Stimulated activated CD4-positive, alpha-beta T cell treated with anti-CD3 and anti-CD28 coated beads, Interleukin-2, amount 100 ng/mL, for 24 hours (primary cell): ENCODE results near the gene TEAD2.
"Not testable (repeated sequence)": the region's sequence is repeated elsewhere in the genome, so short reads cannot be mapped to it uniquely, and the experiment has no call there.

Experiments
- DNase-seq, 2 donors: peaks; one replicate each; pipeline ENCODE4 v3.0.0-alpha.2; 2020

Gene TEAD2

DNA sequence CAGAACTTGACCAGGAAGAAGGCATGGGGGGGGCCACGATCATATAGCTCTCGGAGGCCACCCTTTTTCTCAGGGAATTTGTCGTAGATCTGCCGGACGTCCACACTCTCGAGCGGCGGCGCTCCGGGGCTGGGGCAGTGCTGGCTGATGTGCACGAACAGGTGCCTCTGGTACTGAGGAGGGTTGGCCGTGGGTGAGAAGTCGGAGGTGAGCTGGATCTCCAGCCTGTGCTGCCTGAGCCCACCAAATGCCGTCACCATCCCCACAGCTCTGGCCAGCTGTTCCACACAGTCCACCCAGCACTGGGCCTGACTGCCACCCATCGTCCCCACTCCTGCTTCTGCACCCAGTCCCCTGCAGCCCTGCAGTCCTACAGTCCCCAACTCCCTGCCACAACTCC is 15.0 kb downstream of the TEAD2 start:
- DNase-seq, result no peak

DNA sequence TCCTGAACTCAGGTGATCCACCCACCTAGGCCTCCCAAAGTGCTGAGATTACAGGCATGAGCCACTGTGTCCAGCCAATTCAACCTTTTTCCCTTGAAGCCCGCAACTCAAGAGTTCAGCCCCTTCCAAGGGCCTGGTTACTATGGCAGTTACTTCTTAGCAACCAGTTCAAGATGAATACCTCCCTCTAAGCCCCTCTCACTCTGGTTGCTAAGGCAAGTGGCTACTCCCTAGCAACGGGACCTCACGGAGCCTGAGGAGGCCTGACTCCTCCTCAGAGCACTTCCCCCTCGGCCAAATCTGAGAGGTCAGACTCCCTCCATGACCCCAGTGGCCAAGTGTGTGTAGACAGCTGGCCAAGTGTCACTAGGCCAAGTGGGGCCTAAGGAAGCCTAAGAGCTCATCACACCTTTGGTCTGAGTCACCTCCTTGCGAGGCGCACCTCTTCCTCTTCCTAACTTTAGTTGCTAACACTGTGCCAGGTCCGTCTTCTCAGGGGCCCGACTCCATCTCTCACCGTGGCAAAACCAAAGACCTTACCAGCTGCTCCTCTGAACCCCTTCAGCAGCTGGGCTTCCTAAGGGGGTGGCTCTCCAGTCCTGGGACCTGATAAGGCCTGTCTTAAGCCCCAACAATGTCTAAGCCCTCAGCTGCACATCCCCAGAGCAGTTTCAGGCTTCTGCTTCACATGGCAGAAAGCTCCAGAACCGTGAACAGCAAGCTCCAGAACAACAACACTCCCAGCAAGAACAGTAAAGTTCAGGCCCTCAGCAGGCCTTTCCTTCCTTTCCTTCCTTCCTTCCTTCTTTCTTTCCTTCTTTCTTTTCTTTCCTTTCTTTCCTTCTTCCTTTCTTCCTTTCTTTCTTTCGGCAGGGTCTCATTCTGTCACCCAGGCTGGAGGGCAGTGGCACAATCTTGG is 17.5 kb downstream of the TEAD2 start:
- no peak for DNase-seq

DNA sequence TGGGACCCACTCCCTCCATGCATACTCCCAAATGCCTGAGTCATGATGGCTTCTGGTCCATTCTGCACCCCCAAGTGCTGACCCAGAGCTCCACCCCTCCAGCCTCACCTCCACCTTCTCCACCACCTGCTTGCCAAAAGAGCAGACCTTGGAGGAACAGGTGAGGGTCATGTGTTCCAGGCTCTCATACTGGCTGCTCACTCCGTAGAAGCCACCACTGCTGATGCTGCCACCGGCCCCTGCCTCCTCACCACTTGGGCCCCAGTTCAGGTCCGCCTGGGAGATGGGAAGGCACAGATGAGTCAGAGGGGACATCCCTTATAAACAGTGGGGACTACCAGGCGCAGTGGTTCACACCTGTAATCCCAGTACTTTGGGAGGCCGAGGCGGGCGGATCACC is 19.1 kb downstream of the TEAD2 start:
- no peak for DNase-seq

DNA sequence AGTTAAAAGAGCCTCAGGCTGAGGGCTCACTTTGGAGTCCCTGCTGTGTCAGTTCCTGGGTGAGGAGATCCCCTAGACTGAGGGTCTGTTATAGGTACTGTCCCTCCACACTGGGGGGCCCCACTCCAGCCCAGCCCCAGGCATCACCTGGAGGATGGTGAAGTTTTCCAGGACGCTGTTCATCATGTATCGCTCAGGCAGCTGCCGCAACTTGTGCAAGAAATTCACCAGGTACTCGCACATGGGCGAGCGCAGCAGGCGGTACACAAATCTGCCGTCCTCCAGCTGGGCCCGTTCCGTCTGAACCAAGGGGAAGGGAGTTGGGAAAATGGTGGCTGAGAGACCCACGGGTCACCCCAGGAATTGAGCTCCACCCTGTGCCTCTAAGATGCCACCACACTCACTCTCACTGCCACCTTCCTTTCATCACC is 19.9 kb downstream of the TEAD2 start:
- no peak for DNase-seq

DNA sequence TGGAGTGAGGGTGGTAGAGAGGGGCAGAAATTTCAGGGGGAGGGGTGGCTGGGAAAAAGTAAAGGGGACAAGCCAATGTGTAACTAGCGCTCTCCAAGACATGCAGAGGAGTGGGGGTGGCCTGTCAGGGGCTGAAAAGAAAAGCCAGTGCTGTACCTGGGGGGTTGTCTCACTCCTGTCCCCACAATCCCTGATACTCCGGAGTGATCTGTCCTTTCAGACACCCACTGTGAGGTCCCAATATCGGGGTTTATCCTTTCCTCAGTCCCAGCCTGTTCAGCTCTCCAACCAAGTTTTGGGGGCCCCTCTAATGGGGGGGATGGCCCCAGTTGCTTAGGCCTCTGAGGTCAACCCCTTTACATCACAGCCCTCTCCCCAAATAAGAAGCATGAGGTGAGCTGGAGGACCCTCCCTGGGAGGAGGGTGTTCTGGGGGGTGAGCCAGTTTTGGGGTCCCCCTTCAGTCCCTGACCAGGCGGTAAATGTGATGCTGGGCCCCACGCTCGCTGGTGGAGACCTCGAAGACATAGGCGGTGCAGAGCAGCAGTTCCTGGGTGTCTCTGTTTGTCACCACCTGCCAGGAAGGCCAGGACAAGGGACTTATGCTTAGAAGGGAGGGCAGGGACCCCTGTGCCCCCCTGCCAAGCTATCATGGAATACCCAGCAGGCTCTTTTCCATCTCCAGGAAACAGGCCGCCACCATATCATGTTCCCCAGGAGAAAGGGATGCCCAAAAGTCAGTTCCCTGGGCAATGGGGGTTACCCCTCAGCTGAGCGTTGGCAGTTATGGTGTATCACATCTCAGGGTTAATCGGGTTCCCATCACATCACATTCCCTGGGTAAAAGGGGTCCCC is 21.1 kb downstream of the TEAD2 start:
- DNase-seq, result no peak

DNA sequence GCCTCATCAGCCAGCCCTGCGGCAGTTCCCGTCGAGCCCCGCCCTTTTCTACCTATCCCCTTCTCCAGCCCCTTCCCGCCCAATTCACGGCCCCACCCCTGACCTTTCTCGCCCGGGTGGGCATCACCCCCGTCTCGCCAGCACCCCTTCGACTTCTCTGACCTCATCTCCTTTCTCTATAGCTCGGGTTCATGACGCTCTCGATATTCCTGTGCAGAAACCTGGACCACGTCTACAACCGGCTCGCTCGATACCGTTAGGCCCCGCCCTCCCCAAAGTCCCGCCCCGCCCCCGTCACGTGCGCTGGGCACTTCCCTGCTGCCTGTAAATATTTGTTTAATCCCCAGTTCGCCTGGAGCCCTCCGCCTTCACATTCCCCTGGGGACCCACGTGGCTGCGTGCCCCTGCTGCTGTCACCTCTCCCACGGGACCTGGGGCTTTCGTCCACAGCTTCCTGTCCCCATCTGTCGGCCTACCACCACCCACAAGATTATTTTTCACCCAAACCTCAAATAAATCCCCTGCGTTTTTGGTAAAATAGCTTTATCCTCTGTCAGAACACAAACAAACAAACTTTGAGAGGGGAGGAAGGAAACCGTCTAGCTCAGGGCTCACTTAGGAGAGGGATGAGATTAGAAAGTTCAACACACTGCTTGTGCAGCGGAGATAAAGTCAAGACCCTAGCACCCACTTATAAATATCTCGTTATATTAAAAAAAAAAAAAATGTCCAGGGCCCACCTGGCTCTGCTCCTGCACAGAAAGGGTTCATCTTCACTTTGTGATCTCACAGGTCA is 21.9 kb downstream of the TEAD2 start:
- no peak for DNase-seq

DNA sequence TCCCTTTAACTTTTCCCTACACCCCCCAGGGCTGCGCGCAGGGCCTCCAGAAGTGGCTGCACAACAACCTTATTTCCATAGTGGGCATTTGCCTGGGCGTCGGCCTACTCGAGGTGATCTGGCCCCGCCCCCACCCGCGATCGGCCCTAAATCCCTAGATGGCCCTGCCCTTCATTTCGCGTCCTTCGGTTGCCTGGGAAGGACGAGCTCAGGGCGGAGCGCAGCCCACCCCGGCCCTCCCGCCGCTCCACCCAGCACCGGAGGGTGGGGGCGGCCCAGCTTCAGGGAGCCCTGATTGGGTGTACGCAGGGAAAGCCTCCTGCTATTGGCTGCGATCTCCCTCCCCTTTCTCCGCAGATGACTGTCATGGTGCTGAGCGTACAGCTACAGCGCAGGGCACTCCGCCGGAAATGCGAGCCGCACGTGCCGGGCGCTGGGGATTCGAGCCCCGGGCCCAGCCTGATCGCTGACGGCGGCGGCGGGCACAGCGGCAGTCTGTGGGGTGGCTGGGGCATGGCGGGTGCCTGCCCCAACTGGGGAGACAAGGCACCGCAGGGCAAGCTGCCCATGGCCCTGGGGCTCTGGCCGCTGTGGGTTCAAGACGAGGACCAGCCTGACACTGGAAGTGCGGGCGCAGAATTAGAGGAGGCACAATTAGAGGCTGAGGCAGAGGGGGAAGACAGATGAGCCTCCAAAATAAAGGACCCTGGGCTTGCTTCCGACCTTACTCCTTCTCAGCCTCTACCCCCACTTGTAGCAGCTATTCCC is 22.7 kb downstream of the TEAD2 start:
- DNase-seq, result no peak

DNA sequence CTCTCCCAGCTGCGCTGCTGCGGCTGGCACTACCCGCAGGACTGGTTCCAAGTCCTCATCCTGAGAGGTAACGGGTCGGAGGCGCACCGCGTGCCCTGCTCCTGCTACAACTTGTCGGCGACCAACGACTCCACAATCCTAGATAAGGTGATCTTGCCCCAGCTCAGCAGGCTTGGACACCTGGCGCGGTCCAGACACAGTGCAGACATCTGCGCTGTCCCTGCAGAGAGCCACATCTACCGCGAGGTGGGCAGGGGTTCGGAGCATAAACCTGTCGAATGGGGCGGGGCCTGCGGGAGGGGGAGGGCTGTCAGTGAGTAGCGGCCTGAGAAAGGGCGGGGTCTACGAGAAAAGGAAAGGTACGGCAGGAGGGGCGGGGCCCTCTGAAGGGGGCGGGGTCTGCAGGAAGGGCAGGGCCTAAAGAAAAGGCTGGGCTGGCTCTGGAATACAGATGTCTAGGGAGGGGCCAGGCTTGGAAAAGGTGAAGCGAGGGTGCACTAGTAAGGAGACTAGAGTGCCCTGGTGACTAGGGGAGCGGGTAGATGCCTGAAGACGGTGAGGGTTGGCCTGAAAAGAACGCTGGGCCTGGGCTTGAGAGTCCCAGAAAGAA is 23.4 kb downstream of the TEAD2 start:
- peak; percentile 30 to 46 for DNase-seq

DNA sequence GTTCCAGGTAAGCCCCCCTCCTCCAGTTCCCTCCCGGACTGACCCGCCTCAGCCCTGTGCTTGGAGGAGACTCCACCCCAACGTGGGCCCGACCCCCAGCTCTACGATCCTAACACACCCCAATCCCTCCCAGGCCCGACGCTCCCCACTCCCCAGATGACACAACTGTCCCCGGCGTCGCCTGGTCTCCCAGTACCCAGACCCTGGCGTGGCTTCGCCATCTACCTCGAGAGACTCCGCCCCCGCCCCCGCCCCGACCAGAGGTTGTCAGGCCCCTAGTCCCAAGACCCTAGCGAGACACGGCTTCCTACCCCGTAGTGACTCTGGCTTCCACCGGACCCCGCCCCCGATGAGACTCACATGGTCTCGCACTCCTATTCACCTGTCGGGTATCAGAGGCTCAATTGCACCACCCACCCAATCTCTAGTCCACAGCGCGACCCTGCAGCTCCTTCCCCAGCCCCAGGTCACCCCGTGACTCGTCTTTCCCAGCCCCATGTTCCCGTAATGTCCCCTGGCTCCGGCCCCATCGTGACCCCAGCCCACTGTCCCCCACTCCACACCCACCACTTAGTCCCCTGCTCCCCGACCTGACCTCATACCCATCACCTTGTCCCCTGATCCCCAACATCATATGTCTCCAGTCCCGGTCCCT is 24.1 kb downstream of the TEAD2 start:
- peak in 1 of 2 donors; percentile 15 for DNase-seq

DNA sequence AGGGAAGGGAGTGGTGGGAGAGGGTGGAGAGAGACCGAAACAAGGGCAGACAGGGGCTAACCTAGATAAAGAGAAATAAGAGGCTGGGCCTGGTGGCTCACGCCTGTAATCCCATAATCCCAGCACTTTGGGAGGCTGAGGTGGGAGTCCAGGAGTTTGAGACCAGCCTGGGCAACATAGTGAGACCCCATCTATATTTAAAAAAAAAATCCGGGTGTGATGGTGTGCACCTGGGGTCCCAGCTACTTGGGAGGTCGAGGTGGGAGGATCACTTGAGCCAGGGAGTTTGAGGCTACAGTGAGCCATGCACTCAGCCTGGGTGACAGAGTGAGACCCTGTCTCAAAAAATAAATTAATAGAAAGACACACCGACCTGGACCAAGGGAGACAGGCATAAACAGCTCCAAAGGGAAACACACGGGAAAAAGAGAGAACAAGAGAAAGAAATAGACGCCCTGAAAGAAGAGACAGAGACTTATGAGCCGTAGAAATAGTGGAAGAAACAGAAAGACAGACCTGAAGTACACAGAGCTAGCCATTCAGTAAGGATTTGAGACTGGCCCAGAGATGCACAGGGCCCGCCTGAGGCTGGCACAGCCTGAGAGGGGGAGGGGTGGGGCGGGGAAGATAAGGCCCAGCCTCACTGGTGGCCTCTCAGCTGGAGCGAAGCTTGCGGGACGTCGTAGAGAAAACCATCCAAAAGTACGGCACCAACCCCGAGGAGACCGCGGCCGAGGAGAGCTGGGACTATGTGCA is 24.8 kb downstream of the TEAD2 start:
- DNase-seq, result peak in 1 of 2 donors; percentile 11

DNA sequence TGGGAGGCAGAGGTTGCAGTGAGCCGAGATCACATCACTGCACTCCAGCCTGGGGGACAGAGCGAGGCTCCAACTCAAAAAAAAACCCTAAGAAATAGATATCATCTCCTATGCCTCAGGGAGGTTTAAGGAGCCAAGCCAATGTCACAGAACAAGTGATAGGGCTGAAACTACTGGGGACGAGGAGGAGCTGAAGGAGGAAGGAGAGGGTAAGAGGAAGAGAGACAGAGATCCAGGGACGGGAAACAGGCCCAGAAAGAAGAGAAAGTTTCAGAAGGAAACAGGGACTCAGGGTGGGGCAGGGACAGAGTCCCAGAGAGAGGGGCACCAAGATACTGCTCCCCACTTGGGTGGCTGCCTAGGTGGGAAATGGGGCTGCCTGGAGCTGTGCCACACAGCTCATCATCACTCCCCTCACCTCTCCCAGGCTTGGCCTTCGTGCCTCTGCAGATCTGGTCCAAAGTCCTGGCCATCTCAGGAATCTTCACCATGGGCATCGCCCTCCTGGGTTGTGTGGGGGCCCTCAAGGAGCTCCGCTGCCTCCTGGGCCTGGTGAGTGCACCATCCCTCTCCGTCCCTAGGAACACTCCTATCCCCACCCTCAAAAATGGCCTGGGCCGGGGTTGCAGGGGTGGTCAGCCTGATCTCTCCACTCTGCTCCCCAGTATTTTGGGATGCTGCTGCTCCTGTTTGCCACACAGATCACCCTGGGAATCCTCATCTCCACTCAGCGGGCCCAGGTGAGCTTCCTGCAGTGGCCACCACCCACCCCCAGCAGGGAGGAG is 25.5 kb downstream of the TEAD2 start:
- DNase-seq, result peak in 1 of 2 donors; percentile 14

DNA sequence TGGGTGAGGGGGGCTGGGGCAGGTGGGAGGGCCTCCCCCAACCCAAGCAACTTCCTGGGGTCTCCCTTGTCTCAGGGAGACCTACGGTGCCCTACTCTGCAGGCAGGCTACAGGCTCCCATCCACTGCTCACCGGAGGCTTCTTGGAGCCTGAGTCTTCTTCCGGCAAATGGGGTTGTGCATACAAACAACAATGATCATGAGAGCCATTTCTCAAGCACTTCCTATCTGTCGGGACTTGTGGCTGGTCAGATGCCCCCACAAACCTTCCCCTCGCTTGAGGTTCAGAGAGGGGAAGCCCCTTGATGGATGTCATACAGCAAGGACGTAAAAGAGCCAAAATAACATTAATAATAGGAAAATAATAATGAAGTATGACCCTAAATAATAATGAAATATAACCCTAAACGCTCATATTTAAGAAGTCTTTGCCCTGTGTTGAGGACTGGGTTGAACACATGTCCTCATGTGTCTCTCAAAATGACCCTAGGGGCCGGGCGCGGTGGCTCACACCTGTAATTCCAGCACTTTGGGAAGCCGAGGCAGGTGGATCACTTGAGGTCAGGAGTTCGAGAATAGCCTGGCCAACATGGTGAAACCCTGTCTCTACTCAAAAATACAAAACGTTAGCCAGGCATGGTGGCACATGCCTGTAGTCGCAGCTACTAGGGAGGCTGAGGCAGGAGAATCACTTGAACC is 26.3 kb downstream of the TEAD2 start:
- no peak for DNase-seq

DNA sequence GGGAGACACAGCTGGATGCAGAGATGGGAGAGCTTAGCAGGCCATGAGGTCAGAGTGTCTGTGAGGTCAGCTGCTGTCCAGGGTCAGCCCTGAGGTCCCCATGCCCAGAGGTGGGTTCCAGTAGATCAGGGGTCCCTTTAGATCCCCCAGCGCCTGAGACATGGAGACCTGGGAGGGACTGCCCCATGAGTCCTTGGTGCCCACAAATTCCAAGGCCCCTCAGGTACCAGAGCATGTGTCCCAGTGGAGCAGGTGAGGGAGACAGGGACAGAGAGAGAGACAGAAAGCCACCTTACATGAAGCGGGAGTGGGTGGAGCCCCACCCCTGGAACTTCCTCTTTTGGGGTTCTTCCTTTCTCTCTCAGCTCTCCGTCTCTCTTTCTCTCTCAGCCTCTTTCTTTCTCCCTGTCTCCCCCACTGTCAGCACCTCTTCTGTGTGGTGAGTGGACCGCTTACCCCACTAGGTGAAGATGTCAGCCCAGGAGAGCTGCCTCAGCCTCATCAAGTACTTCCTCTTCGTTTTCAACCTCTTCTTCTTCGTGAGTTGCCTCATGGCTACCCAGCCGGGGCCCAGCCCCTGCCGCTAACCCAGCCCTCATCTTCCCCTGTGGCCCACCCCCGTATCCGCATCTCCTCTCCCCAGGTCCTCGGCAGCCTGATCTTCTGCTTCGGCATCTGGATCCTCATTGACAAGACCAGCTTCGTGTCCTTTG is 27.0 kb downstream of the TEAD2 start, which contains the start of gene CD37:
TSS of gene CD37 (plus strand) at position 336 of the 713 bp plus-strand sequence. CDS start at position 471, 135 bp downstream.
- DNase-seq, result peak; percentile 55 to 61

DNA sequence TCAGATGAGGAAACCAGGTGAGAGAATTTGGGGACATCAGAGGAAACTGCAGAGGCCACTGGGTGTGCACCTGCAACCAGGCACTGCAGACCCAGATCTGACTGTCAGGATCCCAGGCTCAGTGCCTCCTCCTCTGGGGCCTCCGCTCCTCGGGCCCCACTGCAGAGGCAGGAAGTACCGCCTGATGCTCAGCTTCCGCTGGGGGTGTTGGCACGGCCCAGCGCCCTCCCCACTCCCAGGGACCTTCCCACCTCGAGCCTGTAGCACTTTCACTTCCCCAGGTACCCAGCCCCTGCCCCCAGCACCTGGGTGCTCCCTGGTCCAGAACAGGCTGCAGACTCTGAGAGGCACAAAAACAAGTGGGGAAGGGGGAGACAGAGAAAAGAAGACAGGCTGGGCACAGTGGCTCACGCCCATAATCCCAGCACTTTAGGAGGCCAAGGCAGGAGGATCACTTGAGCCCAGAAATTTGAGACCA is 28.4 kb downstream of the TEAD2 start:
- peak; percentile 66 to 73 for DNase-seq

DNA sequence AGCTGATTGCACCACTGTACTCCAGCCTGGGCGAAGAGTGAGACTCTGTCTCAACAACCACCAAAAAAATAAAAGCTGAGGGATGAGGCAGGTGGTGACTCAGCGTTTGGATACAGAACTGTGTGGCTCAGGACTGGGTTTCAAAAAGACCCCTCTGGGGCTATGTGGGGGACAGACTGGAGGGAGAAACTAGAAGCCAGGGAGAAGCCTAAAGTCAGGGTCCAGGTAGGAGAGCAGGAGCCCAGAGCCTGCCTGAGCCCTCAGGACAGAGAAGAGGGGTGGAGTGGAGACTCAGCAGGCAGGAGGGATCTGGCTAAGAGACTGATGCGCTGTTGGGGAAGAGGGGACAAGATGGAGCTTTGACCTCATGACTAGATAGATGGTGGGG is 28.8 kb downstream of the TEAD2 start:
- peak in 1 of 2 donors; percentile 19 for DNase-seq

DNA sequence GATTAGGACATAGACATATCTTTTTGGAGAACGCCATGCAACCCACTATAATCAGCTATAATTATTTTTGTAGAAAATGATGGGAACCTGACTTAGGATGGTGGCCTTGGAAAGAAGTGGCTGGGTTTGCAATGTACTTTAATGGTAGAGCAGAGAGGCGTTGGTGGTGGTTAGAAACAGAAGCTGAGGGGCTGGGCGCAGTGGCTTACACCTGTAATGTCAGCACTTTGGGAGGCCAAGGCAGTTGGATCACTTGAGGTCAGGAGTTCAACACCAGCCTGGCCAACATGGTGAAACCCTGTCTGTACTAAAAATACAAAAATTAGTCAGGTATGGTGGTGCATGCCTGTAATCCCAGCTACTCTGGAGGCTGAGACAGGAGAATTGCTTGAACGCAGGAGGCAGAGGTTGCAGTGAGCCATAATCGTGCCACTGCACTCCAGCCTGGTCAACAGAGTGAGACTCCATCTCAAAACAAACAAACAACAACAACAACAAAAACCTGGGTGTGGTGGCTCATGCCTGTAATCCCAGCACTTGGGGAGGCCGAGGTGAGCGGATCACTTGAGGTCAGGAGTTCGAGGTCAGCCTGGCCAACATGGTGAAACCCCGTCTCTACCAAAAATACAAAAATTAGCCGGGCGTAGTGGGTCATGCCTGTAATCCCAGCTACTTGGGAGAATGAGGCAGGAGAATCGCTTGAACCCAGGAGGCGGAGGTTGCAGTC is 29.4 kb downstream of the TEAD2 start:
- not testable (repeated sequence) for DNase-seq

DNA sequence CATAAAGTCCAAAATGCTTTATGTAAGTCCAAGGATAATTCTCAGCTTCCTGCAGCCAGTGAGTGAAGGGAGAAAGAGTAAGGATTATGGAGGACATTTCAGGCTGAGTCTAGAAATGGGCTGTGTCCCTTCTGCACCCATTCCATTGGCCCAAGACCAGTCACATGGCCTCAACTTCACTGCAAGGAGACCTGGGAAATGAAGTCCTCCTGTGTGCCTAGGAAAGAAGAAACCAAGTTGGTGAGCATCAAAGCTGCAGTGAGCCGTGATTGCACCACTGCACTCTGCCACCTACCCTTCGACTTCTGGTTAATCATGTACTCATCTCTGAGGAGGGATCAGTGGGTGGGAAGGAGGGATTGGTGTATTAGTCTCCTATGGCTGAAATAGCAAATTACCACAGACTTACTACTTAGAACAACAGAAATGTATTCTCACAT is 30.6 kb downstream of the TEAD2 start:
- DNase-seq, result peak; percentile 53 to 59
